K562 (cell line): ENCODE results near the gene CAPZB. TPM values are rescaled to one million over a fixed set of nuclear protein-coding genes. Genes with fewer than 3 reads are reported as not detected.

Experiments used
- ATAC-seq: fragments of 200-7000 bp; cut with Tn5 transposase; 3 replicates; pipeline ENCODE4 v1.9.1; 2020; ENCODE audit warnings: moderate library complexity
- BruUV-seq: library from RNA; stranded (reverse); fragments of 400-500 nt; replicated peaks from 2 replicates; lab custom pipeline; 2021; lab: Mats Ljungman, UMichigan
- CTCF ChIA-PET: fragments of 300-600 bp; formaldehyde crosslinking; extraction: SDS; loops from one replicate; lab custom pipeline; 2021; ENCODE audit warnings: low intra/inter-chr PET ratio; lab: Yijun Ruan, JAX
- POLR2A ChIA-PET: fragments of 300-600, 350-650 bp; sonication (Branson Sonifier 250); formaldehyde crosslinking; extraction: SDS; loops from one replicate; lab custom pipeline; 2021; ENCODE audit warnings: antibody characterized with exemption, inconsistent platforms; lab: Yijun Ruan, JAX
- DNase-seq, 4 experiments: peaks; one replicate each; pipeline versions ENCODE4 v3.0.0 to v3.0.0-alpha.2; 2011 to 2018; ENCODE audit warnings: low spot score in 3 of 4, mixed read lengths in 3 of 4; ENCODE audit errors: extremely low read depth in 1 of 4
- FAIRE-seq: peaks from 2 replicates; lab custom pipeline; 2011; peaks lifted over from hg19 to GRCh38; lab: Jason Lieb, UNC
- H2AFZ ChIP-seq: 2 replicates; pipeline ENCODE4 v1.6.0; 2011; ENCODE audit warnings: low read depth, low read length, control low read depth, inconsistent platforms
- H3K27ac ChIP-seq: fragments of 200-600 bp; 3 replicates; pipeline ENCODE4 v1.8.0; 2011; ENCODE audit warnings: low read depth, mild to moderate bottlenecking, control low read depth, inconsistent platforms, low read length, moderate library complexity, mixed read lengths; ENCODE audit errors: extremely low read depth
- H3K27me3 ChIP-seq, 2 experiments: fragments of 300-600 bp in 1 of 2; 2 replicates in 1 of 2; 3 replicates in 1 of 2; pipeline versions ENCODE4 v1.6.0 to v1.8.0; 2011; ENCODE audit warnings: inconsistent platforms in 2 of 2, low read length in 2 of 2, mild to moderate bottlenecking in 1 of 2, mixed read lengths in 1 of 2, moderate library complexity in 1 of 2; ENCODE audit not compliant: control insufficient read depth in 2 of 2, insufficient read depth in 2 of 2
- H3K36me3 ChIP-seq: fragments of 300-600 bp; 3 replicates; pipeline ENCODE4 v1.8.0; 2011; ENCODE audit warnings: mild to moderate bottlenecking, low read length, inconsistent platforms; ENCODE audit not compliant: control insufficient read depth, insufficient read depth
- H3K4me1 ChIP-seq, 2 experiments: fragments of 200-600 bp in 1 of 2; replicated peaks in 1 of 2; 2 replicates in 1 of 2; 3 replicates in 1 of 2; pipeline versions ENCODE4 v1.5.1 to v1.8.0; 2011; ENCODE audit warnings: inconsistent platforms in 2 of 2, low read length in 2 of 2, mild to moderate bottlenecking in 1 of 2, mixed read lengths in 1 of 2, moderate library complexity in 1 of 2; ENCODE audit not compliant: control insufficient read depth in 2 of 2, insufficient read depth in 2 of 2
- H3K4me2 ChIP-seq: 2 replicates; pipeline ENCODE4 v1.6.1; 2011; ENCODE audit warnings: low read length, control low read depth, inconsistent platforms, mixed read lengths; ENCODE audit not compliant: insufficient read depth
- H3K4me3 ChIP-seq: fragments of 200-600 bp; sonication (generic), shearing (Covaris generic); 2 replicates; pipeline ENCODE4 v1.5.1; 2016; ENCODE audit warnings: control low read depth, inconsistent platforms
- H3K79me2 ChIP-seq: fragments of 200-600 bp; 3 replicates; pipeline ENCODE4 v1.8.0; 2011; ENCODE audit warnings: low read length, inconsistent platforms; ENCODE audit not compliant: control insufficient read depth, insufficient read depth
- H3K9ac ChIP-seq, 2 experiments: 2 replicates each; pipeline versions ENCODE4 v1.6.0 to v1.6.1; 2011; ENCODE audit warnings: low read depth in 2 of 2, low read length in 2 of 2, control low read depth in 1 of 2, inconsistent platforms in 1 of 2, mild to moderate bottlenecking in 1 of 2, mixed read lengths in 1 of 2; ENCODE audit not compliant: insufficient read depth in 1 of 2
- H3K9me1 ChIP-seq: one replicate; pipeline ENCODE4 v1.6.0; 2011; ENCODE audit warnings: inconsistent platforms, mild to moderate bottlenecking, low read length, moderate library complexity; ENCODE audit not compliant: control insufficient read depth, insufficient read depth
- H3K9me3 ChIP-seq: replicated peaks from 2 replicates; pipeline ENCODE4 v1.5.1; 2011; ENCODE audit warnings: low read depth, low read length, inconsistent platforms; ENCODE audit not compliant: control insufficient read depth, insufficient read depth
- H4K20me1 ChIP-seq: replicated peaks from 2 replicates; pipeline ENCODE4 v1.6.1; 2011; ENCODE audit warnings: low read length, inconsistent platforms, mixed read lengths; ENCODE audit not compliant: control insufficient read depth, insufficient read depth
- GTF2A2 ChIP-seq: IDR thresholded peaks from 2 replicates; pipeline ENCODE4 v1.6.1; 2016; ENCODE audit warnings: mild to moderate bottlenecking, missing genetic modification characterization, missing compliant biosample characterization
- ILK ChIP-seq: fragments of 450-650 bp; IDR thresholded peaks from 2 replicates; pipeline ENCODE4 v1.6.1; 2016; ENCODE audit warnings: missing genetic modification characterization, low read depth, mild to moderate bottlenecking, missing compliant biosample characterization, moderate library complexity, borderline replicate concordance
- KDM1A ChIP-seq, 2 experiments: fragments of 450-650 bp; IDR thresholded peaks; 2 replicates each; pipeline ENCODE4 v1.6.1; 2016; ENCODE audit warnings: mild to moderate bottlenecking in 2 of 2
- MYNN ChIP-seq, 2 experiments: sonication (generic); formaldehyde crosslinking in 1 of 2; IDR thresholded peaks; 2 replicates each; pipeline versions ENCODE4 v1.5.0 to v1.6.1; 2016 to 2020; ENCODE audit warnings: antibody characterized with exemption in 1 of 2, missing genetic modification reagents in 1 of 2
- PHF20 ChIP-seq: fragments of 450-650 bp; IDR thresholded peaks from 2 replicates; pipeline ENCODE4 v1.6.1; 2018; ENCODE audit not compliant: partially characterized antibody
- RCOR1 ChIP-seq, 2 experiments: IDR thresholded peaks; 2 replicates each; pipeline ENCODE4 v1.6.1; 2012; ENCODE audit warnings: low read depth in 2 of 2, low read length in 2 of 2, borderline replicate concordance in 1 of 2, improper control_type of control experiment in 1 of 2
- SRSF9 ChIP-seq: fragments of 200-400 bp; formaldehyde crosslinking; IDR thresholded peaks from 2 replicates; pipeline ENCODE4 v1.6.1; 2017; ENCODE audit warnings: low read depth, low read length, borderline replicate concordance
- U2AF1 ChIP-seq: fragments of 200-400 bp; formaldehyde crosslinking; optimal IDR thresholded peaks from 2 replicates; pipeline ENCODE3; 2017; ENCODE audit warnings: mild to moderate bottlenecking, low read depth, low read length, moderate library complexity
- ZKSCAN3 ChIP-seq: fragments of 250-450 bp; sonication (Bioruptor Pico); IDR thresholded peaks from 2 replicates; pipeline ENCODE4 v1.4.0; 2020
- WGBS: fragments of 100-300 bp; shearing (Covaris generic); methylation state at CpG from one replicate; pipeline ENCODE4 v1.1.6; 2016; ENCODE audit warnings: low coverage, mixed read lengths; ENCODE audit not compliant: insufficient coverage; ENCODE audit errors: missing lambda C conversion rate; 5-methylcytosine and 5-hydroxymethylcytosine counted together
- in situ Hi-C: fragments of 300-500 bp; cut with MboI; formaldehyde crosslinking; loops from 4 replicates; pipeline ENCODE4 v1.15.0; 2018; ENCODE audit warnings: inconsistent platforms, mixed read lengths
- intact Hi-C: fragments of 100-400 bp; cut with micrococcal nuclease; formaldehyde crosslinking; loops from 2 replicates; pipeline ENCODE4 v1.14.2; 2022
- polyA plus RNA-seq, 8 experiments: library from polyadenylated mRNA; depleted of rRNA in 4 of 8; stranded (reverse) in 5 of 8; unstranded in 3 of 8; fragments of >200 nt; fragmentation: Nextera tagmentation in 2 of 8; fragmentation: Illumina TruSeq in 1 of 8; extraction: Ambion mirVana in 2 of 8; extraction: Trizol in 1 of 8; gene quantifications; 2 replicates each; pipeline versions ENCODE4 v1.2.1 to v1.2.3, GENCODE V29; 2011 to 2014; ENCODE audit warnings: inconsistent platforms in 1 of 8, missing spikeins in 1 of 8
- total RNA-seq, 7 experiments: library from RNA; depleted of rRNA in 6 of 7; stranded (reverse); fragments of >200 nt in 6 of 7; fragmentation: Illumina TruSeq in 2 of 7; extraction: Trizol in 2 of 7; gene quantifications; 2 replicates each; pipeline versions ENCODE4 v1.2.1 to v1.2.3, GENCODE V29; 2011 to 2021; ENCODE audit warnings: low replicate concordance in 1 of 7
- TF ChIP-seq, protein P1 (sequence below): conservative IDR thresholded peaks from 2 replicates; pipeline ENCODE4 v1.6.1; 2011; ENCODE audit warnings: low read depth, mild to moderate bottlenecking, low read length; ENCODE audit not compliant: control insufficient read depth
- TF ChIP-seq, protein P2 (sequence below): IDR thresholded peaks from 2 replicates; pipeline ENCODE4 v1.6.1; 2016; ENCODE audit warnings: missing genetic modification characterization, missing compliant biosample characterization
- TF ChIP-seq, protein P3 (sequence below): fragments of 450-650 bp; formaldehyde crosslinking; IDR thresholded peaks from 2 replicates; pipeline ENCODE4 v1.4.0; 2022; ENCODE audit warnings: mild to moderate bottlenecking, moderate library complexity
- TF ChIP-seq, protein P4 (sequence below): fragments of 250-450 bp; sonication (Bioruptor Pico); IDR thresholded peaks from 2 replicates; pipeline ENCODE4 v1.8.0; 2021; ENCODE audit warnings: moderate library complexity, mild to moderate bottlenecking, inconsistent platforms

CAPZB gene
- total and polyA plus RNA-seq, 9 of the 15 experiments (the other 6 are each of a cell fraction or from before 2014, with no cell fraction given), result 57.6 to 297 (median 125) TPM

DNA sequence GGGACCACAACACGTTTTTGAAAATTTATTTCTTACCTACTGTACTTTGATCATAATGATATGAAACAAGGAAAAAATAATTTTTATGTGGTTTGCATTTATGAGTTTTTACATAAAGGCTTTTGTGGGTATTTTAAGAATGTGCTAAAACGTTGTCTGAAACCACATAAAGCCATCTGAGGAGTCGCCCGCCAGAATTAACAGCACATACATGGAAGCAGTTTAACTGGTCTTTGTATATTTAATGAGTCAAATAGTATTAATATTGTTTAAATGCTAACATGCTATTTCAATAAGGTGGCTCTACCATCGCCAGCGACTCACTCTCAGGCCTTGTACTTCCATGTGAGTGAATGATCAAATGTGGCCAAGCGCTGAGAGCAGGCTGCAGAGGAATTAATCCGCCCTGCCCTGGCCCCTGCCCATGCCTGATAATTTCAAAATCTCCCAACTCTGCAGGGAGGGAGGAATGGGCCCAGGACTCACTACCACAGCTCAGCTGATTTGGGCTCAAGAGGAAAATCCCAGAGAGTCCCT lies 123.7 kb downstream of the CAPZB start (continued):
- TF ChIP-seq, protein P1, sequence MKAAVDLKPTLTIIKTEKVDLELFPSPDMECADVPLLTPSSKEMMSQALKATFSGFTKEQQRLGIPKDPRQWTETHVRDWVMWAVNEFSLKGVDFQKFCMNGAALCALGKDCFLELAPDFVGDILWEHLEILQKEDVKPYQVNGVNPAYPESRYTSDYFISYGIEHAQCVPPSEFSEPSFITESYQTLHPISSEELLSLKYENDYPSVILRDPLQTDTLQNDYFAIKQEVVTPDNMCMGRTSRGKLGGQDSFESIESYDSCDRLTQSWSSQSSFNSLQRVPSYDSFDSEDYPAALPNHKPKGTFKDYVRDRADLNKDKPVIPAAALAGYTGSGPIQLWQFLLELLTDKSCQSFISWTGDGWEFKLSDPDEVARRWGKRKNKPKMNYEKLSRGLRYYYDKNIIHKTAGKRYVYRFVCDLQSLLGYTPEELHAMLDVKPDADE, result no peak
- TF ChIP-seq SRSF9, result no peak
- TF ChIP-seq, all 486 proteins: peak for 0

DNA sequence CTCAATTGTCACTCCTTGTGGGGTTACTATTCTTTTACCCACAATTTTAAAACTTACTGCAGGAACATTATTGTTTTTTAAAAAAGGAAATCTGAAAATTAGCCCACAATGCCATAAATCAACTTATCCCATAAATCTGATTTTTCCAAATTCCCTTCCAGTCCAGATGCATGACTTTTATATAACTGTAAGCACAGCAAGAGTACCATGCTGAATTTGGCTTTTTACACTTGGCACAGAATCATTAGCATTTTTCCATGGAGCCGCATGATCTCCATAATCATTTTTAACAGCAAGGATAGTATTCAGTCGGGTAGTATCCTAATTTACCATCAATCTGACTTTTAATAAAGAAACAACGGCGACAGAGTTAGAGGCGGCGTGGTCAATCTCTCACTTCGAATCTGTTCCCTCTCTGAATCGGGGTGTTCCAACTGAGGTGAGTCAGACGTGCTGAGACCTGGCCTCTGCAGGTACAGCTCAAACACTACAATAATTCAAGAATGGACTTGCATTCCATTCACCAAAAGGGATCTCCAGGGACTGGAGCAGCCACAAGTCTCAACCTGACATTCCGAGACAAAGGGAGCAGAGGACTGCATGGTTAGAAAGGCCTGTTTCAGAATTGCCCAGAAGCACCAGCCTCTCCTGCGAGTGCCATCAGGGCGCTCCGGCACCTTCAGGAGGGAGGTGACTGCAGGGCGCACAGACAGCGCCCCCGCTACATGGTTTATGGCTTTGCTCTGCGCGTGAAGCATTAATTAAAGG lies 124.3 kb downstream of the CAPZB start:
- Histone ChIP-seq H3K27ac (no peak overlapping the region), H4K20me1 (peaks cover 9% of the 10 kb centered on the region), H3K9me1 (peaks cover 6% of the 10 kb centered on the region), H3K27me3 (no peaks in the 10 kb centered on the region), H3K79me2 (no peaks in the 10 kb centered on the region), H2AFZ (no peak overlapping the region), H3K4me2 (no peak overlapping the region), H3K36me3 (peaks cover 13% of the 10 kb centered on the region; the same call in 2 of the 3 replicates), H3K9me3 (no peaks in the 10 kb centered on the region), H3K4me3 (no peak overlapping the region), H3K9ac (no peak overlapping the region), H3K4me1 (peaks cover 0 to 4% of the 10 kb centered on the region in 2 experiments; a peak in 1 of 5 replicates)
- DNase-seq, result no peak
- POLR2A ChIA-PET, result interaction anchor here (0.7 to 1.0 kb wide), 2 partner anchors 30 to 37 kb away, joined by 3 to 4 read pairs; no protein-coding TSS in a partner anchor
- in situ Hi-C loops (no loop called here), intact Hi-C loops (no loop called here)
- CTCF ChIA-PET, result no interaction called here
- BruUV-seq, result no TSS peak
- FAIRE-seq, result no peak
- WGBS, result 82% methylated on average over 18 of the region's 18 CpGs
- no peak for ATAC-seq
- no peak for TF ChIP-seq ILK (tag)
- no peak for TF ChIP-seq KDM1A (IDR thresholded peaks at IDR 0.05)
- TF ChIP-seq, protein P2, sequence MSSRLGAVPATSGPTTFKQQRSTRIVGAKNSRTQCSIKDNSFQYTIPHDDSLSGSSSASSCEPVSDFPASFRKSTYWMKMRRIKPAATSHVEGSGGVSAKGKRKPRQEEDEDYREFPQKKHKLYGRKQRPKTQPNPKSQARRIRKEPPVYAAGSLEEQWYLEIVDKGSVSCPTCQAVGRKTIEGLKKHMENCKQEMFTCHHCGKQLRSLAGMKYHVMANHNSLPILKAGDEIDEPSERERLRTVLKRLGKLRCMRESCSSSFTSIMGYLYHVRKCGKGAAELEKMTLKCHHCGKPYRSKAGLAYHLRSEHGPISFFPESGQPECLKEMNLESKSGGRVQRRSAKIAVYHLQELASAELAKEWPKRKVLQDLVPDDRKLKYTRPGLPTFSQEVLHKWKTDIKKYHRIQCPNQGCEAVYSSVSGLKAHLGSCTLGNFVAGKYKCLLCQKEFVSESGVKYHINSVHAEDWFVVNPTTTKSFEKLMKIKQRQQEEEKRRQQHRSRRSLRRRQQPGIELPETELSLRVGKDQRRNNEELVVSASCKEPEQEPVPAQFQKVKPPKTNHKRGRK (tag), result no peak
- no peak for TF ChIP-seq ZKSCAN3
- TF ChIP-seq U2AF1, result no peak
- TF ChIP-seq, protein P3, sequence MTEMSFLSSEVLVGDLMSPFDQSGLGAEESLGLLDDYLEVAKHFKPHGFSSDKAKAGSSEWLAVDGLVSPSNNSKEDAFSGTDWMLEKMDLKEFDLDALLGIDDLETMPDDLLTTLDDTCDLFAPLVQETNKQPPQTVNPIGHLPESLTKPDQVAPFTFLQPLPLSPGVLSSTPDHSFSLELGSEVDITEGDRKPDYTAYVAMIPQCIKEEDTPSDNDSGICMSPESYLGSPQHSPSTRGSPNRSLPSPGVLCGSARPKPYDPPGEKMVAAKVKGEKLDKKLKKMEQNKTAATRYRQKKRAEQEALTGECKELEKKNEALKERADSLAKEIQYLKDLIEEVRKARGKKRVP (CRISPR knock-in tag), result no peak
- TF ChIP-seq RCOR1 (IDR thresholded peaks at IDR 0.05; ENCODE audit: borderline replicate concordance in 1 of 2, low read depth in 2 of 2, low read length in 2 of 2), result no peak
- no peak for TF ChIP-seq GTF2A2
- no peak for TF ChIP-seq MYNN (IDR thresholded peaks at IDR 0.05)
- no peak for TF ChIP-seq MYNN (CRISPR knock-in tag; IDR thresholded peaks at IDR 0.05)
- no peak for TF ChIP-seq PHF20
- TF ChIP-seq, protein P4, sequence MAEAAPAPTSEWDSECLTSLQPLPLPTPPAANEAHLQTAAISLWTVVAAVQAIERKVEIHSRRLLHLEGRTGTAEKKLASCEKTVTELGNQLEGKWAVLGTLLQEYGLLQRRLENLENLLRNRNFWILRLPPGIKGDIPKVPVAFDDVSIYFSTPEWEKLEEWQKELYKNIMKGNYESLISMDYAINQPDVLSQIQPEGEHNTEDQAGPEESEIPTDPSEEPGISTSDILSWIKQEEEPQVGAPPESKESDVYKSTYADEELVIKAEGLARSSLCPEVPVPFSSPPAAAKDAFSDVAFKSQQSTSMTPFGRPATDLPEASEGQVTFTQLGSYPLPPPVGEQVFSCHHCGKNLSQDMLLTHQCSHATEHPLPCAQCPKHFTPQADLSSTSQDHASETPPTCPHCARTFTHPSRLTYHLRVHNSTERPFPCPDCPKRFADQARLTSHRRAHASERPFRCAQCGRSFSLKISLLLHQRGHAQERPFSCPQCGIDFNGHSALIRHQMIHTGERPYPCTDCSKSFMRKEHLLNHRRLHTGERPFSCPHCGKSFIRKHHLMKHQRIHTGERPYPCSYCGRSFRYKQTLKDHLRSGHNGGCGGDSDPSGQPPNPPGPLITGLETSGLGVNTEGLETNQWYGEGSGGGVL (CRISPR knock-in tag), result no peak
